ENCODE data around the gene GPI.
"Not testable (repeated sequence)": the region's sequence is repeated elsewhere in the genome, so short reads cannot be mapped to it uniquely, and the experiment has no call there.

GPI gene

DNA sequence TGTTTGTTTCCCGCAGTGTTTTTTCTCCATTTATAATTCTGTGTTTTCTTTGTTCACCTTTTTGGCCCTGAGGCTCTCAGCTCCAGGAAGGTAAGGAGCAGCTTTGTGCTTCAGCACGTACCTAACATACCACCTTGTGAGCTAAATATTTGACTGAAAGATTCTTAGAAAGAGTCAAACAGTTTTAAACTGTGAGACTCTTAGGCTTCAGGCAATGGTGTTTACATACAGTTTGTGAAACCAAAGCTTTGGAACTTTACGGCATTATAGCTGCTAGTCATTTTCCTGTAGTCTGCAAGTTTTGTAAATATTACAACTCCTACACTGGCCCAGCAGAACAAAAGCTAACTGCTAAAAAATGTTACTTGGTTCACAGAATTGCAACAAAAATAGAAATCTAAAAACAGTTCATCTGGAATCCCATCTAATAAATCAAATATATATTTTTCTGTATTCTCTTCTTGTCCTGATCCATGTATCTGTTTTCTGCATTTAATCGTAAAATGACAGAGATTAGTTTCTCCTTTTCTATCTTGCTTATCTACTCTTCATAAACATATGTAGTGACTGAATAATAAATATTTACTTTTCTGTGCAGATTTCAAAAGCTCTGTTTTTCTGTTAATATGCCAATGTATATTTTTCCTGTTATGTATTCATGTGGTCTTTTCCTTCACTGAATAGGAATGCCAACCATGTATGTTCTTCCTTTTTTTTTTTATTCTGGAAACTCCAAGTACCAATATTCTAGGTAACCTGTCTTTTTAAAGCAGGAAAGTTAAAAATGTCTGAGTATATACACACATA is 38.8 kb upstream of the GPI start:
- Mint-ChIP-seq H3K27ac (peak overlapping the region; percentile 74), H3K27me3 (ENCODE audit: low read depth, poor library complexity) (no peaks in the 10 kb centered on the region), H3K4me1 (peaks cover 18% of the 10 kb centered on the region), H3K4me3 (no peak overlapping the region), H3K36me3 (ENCODE audit: low read depth) (peaks cover 62% of the 10 kb centered on the region), H3K9me3 (no peaks in the 10 kb centered on the region)
- no peak for DNase-seq
- TF ChIP-seq, protein P1, sequence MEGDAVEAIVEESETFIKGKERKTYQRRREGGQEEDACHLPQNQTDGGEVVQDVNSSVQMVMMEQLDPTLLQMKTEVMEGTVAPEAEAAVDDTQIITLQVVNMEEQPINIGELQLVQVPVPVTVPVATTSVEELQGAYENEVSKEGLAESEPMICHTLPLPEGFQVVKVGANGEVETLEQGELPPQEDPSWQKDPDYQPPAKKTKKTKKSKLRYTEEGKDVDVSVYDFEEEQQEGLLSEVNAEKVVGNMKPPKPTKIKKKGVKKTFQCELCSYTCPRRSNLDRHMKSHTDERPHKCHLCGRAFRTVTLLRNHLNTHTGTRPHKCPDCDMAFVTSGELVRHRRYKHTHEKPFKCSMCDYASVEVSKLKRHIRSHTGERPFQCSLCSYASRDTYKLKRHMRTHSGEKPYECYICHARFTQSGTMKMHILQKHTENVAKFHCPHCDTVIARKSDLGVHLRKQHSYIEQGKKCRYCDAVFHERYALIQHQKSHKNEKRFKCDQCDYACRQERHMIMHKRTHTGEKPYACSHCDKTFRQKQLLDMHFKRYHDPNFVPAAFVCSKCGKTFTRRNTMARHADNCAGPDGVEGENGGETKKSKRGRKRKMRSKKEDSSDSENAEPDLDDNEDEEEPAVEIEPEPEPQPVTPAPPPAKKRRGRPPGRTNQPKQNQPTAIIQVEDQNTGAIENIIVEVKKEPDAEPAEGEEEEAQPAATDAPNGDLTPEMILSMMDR (IDR thresholded peaks at IDR 0.05): no peak

DNA sequence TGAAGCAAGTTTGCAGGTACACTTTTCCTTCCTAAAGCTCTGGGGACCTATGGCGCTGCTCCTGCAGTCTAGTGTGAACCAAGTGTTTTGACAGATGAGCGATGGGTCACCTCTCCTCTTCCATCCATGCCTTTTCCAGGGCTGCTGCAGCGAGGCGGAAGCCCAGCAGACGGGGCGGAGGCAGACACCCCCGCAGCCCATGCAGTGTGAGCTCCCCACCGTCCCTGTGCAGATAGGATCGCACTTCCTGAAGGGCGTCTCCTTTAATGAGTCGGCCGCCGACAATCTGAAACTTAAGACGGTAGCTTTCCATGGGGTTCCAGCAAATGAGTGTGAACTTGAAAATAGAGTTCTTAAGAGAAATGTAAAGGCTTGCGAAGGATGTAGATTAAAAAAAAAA is 37.1 kb upstream of the GPI start:
- H3K27ac Mint-ChIP-seq: peak overlapping the region; percentile 22
- no peaks in the 10 kb centered on the region for H3K27me3 Mint-ChIP-seq (ENCODE audit: low read depth, poor library complexity)
- no peak overlapping the region for H3K4me3 Mint-ChIP-seq
- no peak for DNase-seq
- H3K9me3 Mint-ChIP-seq: no peaks in the 10 kb centered on the region
- peaks cover 18% of the 10 kb centered on the region for H3K4me1 Mint-ChIP-seq
- peaks cover 74% of the 10 kb centered on the region for H3K36me3 Mint-ChIP-seq (ENCODE audit: low read depth)
- TF ChIP-seq, protein P1 (IDR thresholded peaks at IDR 0.05): no peak

DNA sequence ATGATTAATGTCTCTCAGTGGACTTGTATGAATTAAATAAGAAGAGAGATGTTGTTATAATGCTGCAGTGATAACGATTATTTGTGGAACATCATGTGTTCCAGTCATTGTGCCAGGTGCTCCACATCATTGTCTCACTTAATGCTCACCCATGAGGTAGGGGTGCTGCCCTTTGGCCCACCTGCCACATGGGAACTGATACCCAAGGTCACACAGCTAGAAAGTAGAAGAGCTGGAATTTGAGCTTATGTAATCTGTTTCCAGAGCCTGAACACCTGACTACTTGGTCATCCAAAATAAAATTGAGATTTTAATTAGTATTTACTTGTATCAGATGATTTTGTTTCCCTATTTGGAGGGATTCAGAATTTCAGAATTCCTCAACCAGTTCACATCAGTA is 36.0 kb upstream of the GPI start:
- Mint-ChIP-seq H3K4me1 (peaks cover 10% of the 10 kb centered on the region), H3K27ac (peak overlapping the region; percentile 72), H3K27me3 (ENCODE audit: low read depth, poor library complexity) (no peaks in the 10 kb centered on the region), H3K36me3 (ENCODE audit: low read depth) (peaks cover 74% of the 10 kb centered on the region), H3K4me3 (no peak overlapping the region), H3K9me3 (no peaks in the 10 kb centered on the region)
- TF ChIP-seq, protein P1 (IDR thresholded peaks at IDR 0.05): no peak
- no peak for DNase-seq

DNA sequence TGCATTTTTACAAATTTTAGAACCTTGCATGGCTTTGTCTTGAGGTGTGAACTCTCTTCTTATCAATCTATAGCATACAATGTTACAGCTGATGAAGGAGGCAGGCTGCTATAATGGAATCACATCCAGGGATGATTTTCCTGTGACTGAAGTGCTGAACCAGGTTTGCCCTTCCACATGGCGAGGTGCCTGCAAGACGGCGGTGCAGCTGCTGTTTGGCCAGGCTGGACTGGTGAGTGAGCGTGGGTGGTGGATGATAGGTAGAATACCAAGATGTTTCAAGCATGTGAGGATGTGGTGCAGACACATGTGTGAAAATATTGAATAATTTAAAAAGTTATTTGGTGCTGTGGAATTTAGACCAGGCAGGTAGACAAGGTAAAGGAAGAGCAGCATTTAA is 34.9 kb upstream of the GPI start:
- no peak overlapping the region for H3K4me3 Mint-ChIP-seq
- DNase-seq: no peak
- H3K27me3 Mint-ChIP-seq (ENCODE audit: low read depth, poor library complexity): no peaks in the 10 kb centered on the region
- no peaks in the 10 kb centered on the region for H3K9me3 Mint-ChIP-seq
- H3K27ac Mint-ChIP-seq: no peak overlapping the region
- H3K36me3 Mint-ChIP-seq (ENCODE audit: low read depth): peaks cover 64% of the 10 kb centered on the region
- peaks cover 10% of the 10 kb centered on the region for H3K4me1 Mint-ChIP-seq
- TF ChIP-seq, protein P1 (IDR thresholded peaks at IDR 0.05): no peak

DNA sequence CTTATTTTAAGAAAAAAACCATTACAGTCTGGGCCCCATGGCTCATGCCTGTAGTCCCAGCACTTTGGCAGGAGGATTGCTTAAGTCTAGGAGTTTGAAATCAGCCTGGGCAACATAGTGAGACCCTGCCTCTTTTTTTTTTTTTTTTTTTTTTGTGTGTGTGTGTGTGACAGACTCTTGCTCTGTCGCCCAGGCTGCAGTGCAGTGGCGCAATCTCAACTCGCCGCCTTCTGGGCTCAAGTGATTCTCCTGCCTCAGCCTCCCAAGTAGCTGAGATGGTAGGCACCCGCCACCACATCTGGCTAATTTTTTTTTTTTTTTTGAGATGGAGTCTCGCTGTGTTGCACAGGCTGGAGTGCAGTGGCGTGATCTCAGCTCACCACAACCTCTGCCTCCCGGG is 34.4 kb upstream of the GPI start:
- H3K36me3 Mint-ChIP-seq (ENCODE audit: low read depth): peaks cover 59% of the 10 kb centered on the region
- not testable (repeated sequence) for H3K27ac Mint-ChIP-seq

DNA sequence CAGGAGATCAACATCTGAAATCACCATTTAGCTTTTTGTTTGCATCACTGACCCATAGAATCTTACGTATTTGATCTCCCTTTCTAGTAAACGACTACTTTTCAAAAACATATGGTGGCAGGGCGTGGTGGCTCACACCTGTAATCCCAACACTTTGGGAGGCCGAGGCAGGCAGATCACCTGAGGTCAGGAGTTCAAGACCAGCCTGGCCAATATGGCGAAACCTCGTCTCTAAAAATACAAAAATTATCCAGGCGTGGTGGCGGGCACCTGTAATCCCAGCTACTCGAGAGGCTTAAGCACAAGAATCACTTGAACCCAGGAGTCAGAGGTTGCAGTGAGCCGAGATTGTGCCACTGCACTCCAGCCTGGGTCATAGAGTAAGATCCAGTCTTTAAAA is 33.4 kb upstream of the GPI start:
- DNase-seq; H3K27ac Mint-ChIP-seq; H3K4me3 Mint-ChIP-seq; H3K4me1 Mint-ChIP-seq; H3K9me3 Mint-ChIP-seq; H3K27me3 Mint-ChIP-seq (ENCODE audit: low read depth, poor library complexity): not testable (repeated sequence)
- peaks cover 58% of the 10 kb centered on the region for H3K36me3 Mint-ChIP-seq (ENCODE audit: low read depth)

More for the DNA sequence above, 34.4 kb upstream of the GPI start:
- not testable (repeated sequence) for H3K9me3 Mint-ChIP-seq; H3K4me3 Mint-ChIP-seq; H3K27me3 Mint-ChIP-seq (ENCODE audit: low read depth, poor library complexity); H3K4me1 Mint-ChIP-seq; DNase-seq
